Measurements from ENCODE around the gene CSMD2. TPM values are rescaled to one million over a fixed set of nuclear protein-coding genes. Genes with fewer than 3 reads are reported as not detected.

Gene CSMD2
- total RNA-seq, 2 experiments from 2014 or later: not detected

DNA sequence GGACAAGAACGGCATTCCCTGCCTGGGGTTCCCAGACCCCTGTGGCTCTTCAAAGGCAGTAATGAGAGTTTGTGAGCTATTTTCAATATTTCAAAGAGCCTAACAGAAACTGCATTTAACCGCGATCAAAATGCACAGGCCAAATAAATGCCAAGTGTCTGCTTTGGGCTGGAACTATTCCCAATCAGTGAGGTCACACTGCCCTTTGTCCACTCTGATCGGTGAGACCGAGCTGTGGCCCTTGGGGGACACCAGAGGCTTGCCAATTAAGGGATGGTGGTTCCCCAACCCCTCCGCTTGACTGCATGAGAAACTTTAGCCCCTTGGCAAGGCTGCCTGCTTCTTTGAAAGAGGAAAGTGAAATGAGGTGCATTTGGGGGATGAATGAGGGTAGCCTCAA, 20.3 kb downstream of the CSMD2 start:
- Mint-ChIP-seq H3K27ac (no peak overlapping the region), H3K27me3 (peaks cover 11% of the 10 kb centered on the region), H3K9me3 (no peaks in the 10 kb centered on the region), H3K4me1 (ENCODE audit: low read depth) (no peaks in the 10 kb centered on the region), H3K36me3 (no peaks in the 10 kb centered on the region), H3K4me3 (no peak overlapping the region)
- ChIA-PET POLR2A (no interaction called here), CTCF (no interaction called here)
- intact Hi-C loops (cut with micrococcal nuclease): no loop called here
- DNase-seq: no peak

- no peaks in the 10 kb centered on the region for H3K9me3 Mint-ChIP-seq
- intact Hi-C loops (cut with micrococcal nuclease): no loop called here
- no peak overlapping the region for H3K27ac Mint-ChIP-seq
- H3K4me1 Mint-ChIP-seq (ENCODE audit: low read depth): no peaks in the 10 kb centered on the region
- CTCF ChIA-PET: no interaction called here
- H3K4me3 Mint-ChIP-seq: no peak overlapping the region
- POLR2A ChIA-PET: no interaction called here
- peaks cover 9% of the 10 kb centered on the region for H3K27me3 Mint-ChIP-seq
- no peaks in the 10 kb centered on the region for H3K36me3 Mint-ChIP-seq
- DNase-seq: no peak
These were observed 21.1 kb downstream of the CSMD2 start for GRCh38 chr1:34143975-34144374.

DNA sequence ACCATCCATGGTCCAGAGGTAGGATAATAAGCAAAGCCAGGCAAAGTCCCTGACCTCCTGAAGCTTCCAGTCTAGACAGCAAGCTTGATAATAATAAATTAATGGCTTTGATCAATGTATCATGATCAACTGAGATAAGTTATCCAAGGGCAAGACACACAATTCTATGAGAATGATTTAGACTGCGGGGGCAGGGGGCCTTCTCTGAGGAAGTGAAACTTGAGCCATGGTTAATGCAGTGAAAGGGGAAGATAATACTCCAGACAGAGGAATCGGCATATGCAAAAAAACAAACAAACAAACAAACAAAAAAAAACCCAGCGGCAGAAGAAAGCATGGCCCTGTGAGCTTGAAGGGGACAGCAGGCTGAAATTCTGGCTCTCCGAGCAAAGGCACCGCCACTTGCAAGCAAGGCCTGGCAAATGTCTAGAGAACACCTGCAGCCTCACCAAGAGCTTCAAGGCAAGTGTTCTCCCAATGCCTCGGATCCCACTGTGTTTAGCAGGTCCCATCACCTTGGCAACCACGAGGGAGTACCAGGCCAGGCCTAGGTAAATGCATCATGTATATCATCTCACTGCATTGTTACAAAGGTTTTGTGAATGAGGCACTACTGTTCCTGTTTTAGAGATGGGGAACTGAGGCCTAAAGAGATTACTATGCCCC, 24.9 kb downstream of the CSMD2 start:
- CTCF ChIA-PET: no interaction called here
- no peaks in the 10 kb centered on the region for H3K4me1 Mint-ChIP-seq (ENCODE audit: low read depth)

DNA sequence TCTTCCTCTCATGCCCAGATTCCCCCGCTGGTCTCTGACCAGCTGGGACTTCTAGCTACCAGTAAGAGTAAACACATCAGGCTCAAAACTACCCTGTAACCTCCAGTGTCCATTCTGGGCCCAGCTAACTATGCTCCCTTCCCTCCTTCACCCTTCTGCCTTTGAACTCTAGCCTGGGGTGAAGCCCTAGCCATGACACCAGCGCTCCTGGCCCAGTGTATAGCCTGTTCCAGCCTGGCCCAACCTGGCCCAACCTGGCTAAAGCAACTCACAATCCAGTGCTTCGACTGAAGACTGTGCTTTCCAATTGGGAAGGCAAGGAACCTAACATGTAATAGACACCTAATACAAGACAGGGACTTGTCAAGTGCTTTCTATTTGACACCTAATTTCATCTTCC, 27.6 kb downstream of the CSMD2 start:
- POLR2A ChIA-PET: no interaction called here
- H3K9me3 Mint-ChIP-seq: no peaks in the 10 kb centered on the region

More for the DNA sequence above, 24.9 kb downstream of the CSMD2 start:
- Mint-ChIP-seq H3K4me3 (no peak overlapping the region), H3K36me3 (no peaks in the 10 kb centered on the region), H3K27me3 (peaks cover 6% of the 10 kb centered on the region), H3K27ac (no peak overlapping the region), H3K9me3 (no peaks in the 10 kb centered on the region)
- POLR2A ChIA-PET: no interaction called here
- no peak for DNase-seq
- intact Hi-C loops (cut with micrococcal nuclease): no loop called here

DNA sequence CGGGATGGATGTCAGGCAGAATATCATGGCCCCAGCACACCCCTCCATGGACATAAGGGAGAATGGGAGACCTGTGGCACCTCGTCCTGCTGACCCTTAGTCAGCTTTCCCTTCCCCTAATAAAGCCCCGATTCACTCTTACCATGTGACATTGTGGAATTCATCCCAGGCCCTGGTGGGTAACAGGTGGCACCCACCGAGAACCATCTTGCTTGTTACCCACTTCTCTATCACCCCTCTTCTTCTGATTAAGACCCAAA, 32.9 kb downstream of the CSMD2 start:
- POLR2A ChIA-PET: no interaction called here
- intact Hi-C loops (cut with micrococcal nuclease): no loop called here
- peaks cover 5% of the 10 kb centered on the region for H3K27me3 Mint-ChIP-seq
- no peaks in the 10 kb centered on the region for H3K9me3 Mint-ChIP-seq
- H3K4me1 Mint-ChIP-seq (ENCODE audit: low read depth): no peaks in the 10 kb centered on the region
- CTCF ChIA-PET: no interaction called here
- DNase-seq: no peak
- no peak overlapping the region for H3K4me3 Mint-ChIP-seq
- H3K27ac Mint-ChIP-seq: no peak overlapping the region
- H3K36me3 Mint-ChIP-seq: no peaks in the 10 kb centered on the region

More for the DNA sequence above, 27.6 kb downstream of the CSMD2 start:
- no peaks in the 10 kb centered on the region for H3K36me3 Mint-ChIP-seq
- no peak overlapping the region for H3K27ac Mint-ChIP-seq
- CTCF ChIA-PET: no interaction called here
- H3K27me3 Mint-ChIP-seq: peaks cover 6% of the 10 kb centered on the region
- no peaks in the 10 kb centered on the region for H3K4me1 Mint-ChIP-seq (ENCODE audit: low read depth)
- no peak overlapping the region for H3K4me3 Mint-ChIP-seq
- DNase-seq: no peak
- intact Hi-C loops (cut with micrococcal nuclease): no loop called here

DNA sequence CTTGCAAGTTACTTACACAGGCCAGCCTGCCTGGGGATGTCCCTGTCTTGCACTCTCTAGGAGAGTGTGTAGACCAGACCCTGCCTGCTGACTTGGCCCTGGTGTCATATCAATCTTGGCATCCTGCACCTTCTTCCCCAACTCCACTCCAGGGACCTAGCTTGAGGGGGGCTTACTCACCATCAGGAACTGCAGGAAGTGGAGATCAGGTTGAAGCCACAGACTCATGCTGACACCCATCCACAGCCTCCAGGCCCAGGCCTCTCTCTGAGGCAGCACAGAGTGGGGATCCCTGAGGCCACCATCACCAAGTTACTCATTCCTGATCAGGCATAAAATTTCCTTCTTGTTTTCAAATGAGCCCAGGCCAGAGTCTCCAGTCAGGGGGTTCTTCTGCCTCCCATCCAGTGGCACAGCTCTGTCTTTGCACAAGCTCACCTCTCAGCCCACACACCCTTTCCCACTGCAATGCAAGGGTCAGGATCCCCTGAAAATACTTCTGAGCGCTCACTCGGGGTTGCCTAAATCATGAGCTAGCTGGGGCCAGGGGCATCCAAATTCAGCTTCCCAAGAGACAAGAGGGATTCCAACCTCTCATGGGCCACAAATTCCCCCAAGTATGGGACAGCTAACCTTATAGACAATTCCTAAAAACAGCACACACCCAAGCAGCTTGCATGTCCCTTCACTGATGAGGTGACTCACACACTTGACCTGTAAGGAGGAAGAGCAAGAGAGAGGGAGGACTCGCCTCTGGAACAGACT, 33.5 kb downstream of the CSMD2 start:
- Mint-ChIP-seq H3K27me3 (peaks cover 9% of the 10 kb centered on the region), H3K9me3 (no peaks in the 10 kb centered on the region), H3K4me1 (ENCODE audit: low read depth) (no peaks in the 10 kb centered on the region), H3K27ac (no peak overlapping the region), H3K4me3 (no peak overlapping the region), H3K36me3 (no peaks in the 10 kb centered on the region)
- CTCF ChIA-PET: no interaction called here
- intact Hi-C loops (cut with micrococcal nuclease): no loop called here
- DNase-seq: no peak
- POLR2A ChIA-PET: no interaction called here

GRCh38 chr1:34130306-34130705, 34.7 kb downstream of the CSMD2 start:
- Mint-ChIP-seq H3K27ac (no peak overlapping the region), H3K36me3 (no peaks in the 10 kb centered on the region), H3K4me3 (no peak overlapping the region), H3K4me1 (ENCODE audit: low read depth) (no peaks in the 10 kb centered on the region), H3K9me3 (no peaks in the 10 kb centered on the region), H3K27me3 (peaks cover 9% of the 10 kb centered on the region)
- no peak for DNase-seq
- CTCF ChIA-PET: no interaction called here
- intact Hi-C loops (cut with micrococcal nuclease): no loop called here
- POLR2A ChIA-PET: no interaction called here

- intact Hi-C loops (cut with micrococcal nuclease): no loop called here
- Mint-ChIP-seq H3K27ac (no peak overlapping the region), H3K9me3 (no peaks in the 10 kb centered on the region), H3K4me3 (no peak overlapping the region), H3K27me3 (peaks cover 9% of the 10 kb centered on the region), H3K36me3 (no peaks in the 10 kb centered on the region), H3K4me1 (ENCODE audit: low read depth) (no peaks in the 10 kb centered on the region)
- DNase-seq: no peak
- ChIA-PET POLR2A (no interaction called here), CTCF (no interaction called here)
These were observed 35.4 kb downstream of the CSMD2 start for GRCh38 chr1:34129630-34130029.

DNA sequence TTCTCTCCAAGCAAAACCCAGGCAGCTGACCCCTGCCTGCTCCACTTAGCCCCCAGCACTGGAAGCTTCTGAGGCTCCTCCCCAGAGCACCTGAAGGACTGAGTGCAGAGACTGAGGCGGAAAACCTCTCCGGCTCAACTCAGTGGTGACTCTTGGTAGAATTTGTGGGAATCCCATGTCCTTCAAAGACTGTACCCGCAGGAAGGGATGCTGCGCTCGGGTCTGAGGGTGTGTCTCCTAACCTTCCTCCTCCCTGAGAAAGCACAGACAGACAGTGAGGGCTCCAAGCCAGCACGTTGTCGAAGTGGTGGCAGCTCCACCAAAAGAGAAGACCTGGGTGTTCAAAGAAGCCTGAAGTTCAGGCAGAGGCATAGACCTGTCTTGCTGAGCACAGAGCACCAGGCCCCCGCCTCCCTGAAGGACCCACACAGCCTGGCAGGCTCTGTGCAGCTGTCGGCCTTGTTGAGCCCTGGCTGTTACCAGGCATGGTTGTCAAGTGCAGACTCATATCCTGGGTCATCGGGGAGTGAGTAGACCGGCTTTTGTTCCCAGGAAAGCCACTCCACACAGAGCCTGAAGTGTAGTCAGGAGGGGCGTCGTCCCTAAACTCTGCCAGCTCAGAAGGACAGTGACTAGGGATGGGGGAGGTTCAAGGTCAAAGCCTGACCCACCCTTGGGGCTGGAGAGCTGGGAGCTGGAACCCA, 36.7 kb downstream of the CSMD2 start:
- Mint-ChIP-seq H3K4me1 (ENCODE audit: low read depth) (no peaks in the 10 kb centered on the region), H3K4me3 (no peak overlapping the region), H3K9me3 (no peaks in the 10 kb centered on the region), H3K36me3 (no peaks in the 10 kb centered on the region), H3K27ac (no peak overlapping the region), H3K27me3 (peaks cover 9% of the 10 kb centered on the region)
- CTCF ChIA-PET: no interaction called here
- intact Hi-C loops (cut with micrococcal nuclease): no loop called here
- DNase-seq: no peak
- POLR2A ChIA-PET: no interaction called here

GRCh38 chr1:34127006-34128000, 37.7 kb downstream of the CSMD2 start:
- no peak for DNase-seq
- H3K4me1 Mint-ChIP-seq (ENCODE audit: low read depth): no peaks in the 10 kb centered on the region
- intact Hi-C loops (cut with micrococcal nuclease): no loop called here
- no peak overlapping the region for H3K27ac Mint-ChIP-seq
- ChIA-PET CTCF (no interaction called here), POLR2A (no interaction called here)
- H3K4me3 Mint-ChIP-seq: no peak overlapping the region
- H3K9me3 Mint-ChIP-seq: no peaks in the 10 kb centered on the region
- no peaks in the 10 kb centered on the region for H3K36me3 Mint-ChIP-seq
- H3K27me3 Mint-ChIP-seq: peaks cover 9% of the 10 kb centered on the region

DNA sequence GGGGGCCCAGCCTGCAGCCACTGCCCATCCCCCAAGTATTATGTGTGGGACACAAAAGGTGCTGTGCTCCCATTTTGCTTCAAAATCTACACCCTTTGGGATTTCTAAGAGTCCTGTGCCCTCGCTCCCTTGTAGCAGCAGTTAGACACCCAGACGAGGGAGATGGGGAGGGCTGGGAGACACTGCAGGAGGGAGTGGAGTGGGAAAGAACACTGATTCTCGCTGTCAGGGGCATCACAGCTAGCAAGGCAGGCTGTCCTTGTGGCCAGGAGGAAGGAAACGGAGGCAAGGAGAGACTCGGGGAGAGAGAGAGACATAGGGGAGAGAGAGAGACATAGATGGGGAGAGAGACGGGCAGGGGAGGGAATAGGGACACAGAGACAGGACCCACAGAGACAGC, 38.5 kb downstream of the CSMD2 start:
- H3K9me3 Mint-ChIP-seq: no peaks in the 10 kb centered on the region
- ChIA-PET POLR2A (no interaction called here), CTCF (no interaction called here)
- no peak overlapping the region for H3K27ac Mint-ChIP-seq
- no peaks in the 10 kb centered on the region for H3K36me3 Mint-ChIP-seq
- peaks cover 9% of the 10 kb centered on the region for H3K27me3 Mint-ChIP-seq
- intact Hi-C loops (cut with micrococcal nuclease): no loop called here
- DNase-seq: no peak
- H3K4me1 Mint-ChIP-seq (ENCODE audit: low read depth): no peaks in the 10 kb centered on the region
- no peak overlapping the region for H3K4me3 Mint-ChIP-seq

DNA sequence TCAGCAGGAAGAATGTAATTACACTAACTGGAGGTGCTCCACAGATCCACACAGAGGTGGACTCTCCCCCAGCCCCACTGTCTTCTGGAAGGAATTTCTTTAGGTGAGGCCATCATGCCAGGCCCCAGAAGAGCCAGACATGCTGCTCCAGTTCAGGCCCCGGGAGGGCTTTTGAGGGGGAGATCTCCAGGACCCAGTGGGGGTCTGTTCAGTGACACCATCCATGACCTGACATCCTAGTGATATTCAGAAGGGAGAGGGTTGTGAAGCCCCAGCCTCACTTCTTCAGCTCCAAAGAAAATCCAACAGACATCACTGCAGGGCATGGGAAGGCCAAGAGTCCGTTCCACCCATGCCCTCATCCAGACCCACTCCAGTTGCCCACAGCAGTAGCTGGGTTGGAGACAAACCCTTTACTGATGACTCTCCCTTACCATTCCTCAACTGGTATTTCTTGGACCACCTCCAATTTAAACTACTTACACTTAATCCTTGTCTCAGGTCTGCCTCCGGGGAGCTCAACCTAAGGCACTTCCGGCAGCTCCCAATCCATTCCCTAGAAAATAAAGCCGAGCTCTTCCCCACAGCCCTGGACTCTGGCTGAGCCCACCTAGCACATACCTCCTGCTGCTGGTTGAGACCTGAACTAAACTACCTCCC, 39.2 kb downstream of the CSMD2 start:
- H3K27me3 Mint-ChIP-seq: peaks cover 10% of the 10 kb centered on the region
- H3K4me1 Mint-ChIP-seq (ENCODE audit: low read depth): no peaks in the 10 kb centered on the region
- DNase-seq: no peak
- intact Hi-C loops (cut with micrococcal nuclease): no loop called here
- H3K4me3 Mint-ChIP-seq: no peak overlapping the region
- H3K36me3 Mint-ChIP-seq: no peaks in the 10 kb centered on the region
- H3K27ac Mint-ChIP-seq: no peak overlapping the region
- H3K9me3 Mint-ChIP-seq: no peaks in the 10 kb centered on the region
- ChIA-PET CTCF (no interaction called here), POLR2A (no interaction called here)

All from activated CD4-positive, alpha-beta memory T cell treated with anti-CD3 and anti-CD28 coated beads for 36 hours (primary cell).